Right renal cortex interstitium (tissue), 3 donors: ENCODE data around the gene C11orf97. TPM values are rescaled to one million over a fixed set of nuclear protein-coding genes. Genes with fewer than 3 reads are reported as not detected.

Experiments used
- DNase-seq, 3 donors: peaks; one replicate each; pipeline ENCODE4 v3.0.0-alpha.2; 2013; ENCODE audit warnings: low read depth in 3 of 3, low spot score in 2 of 3
- polyA plus RNA-seq, 3 donors: library from polyadenylated mRNA; unstranded; fragments of 120-200 nt; gene quantifications; one replicate each; pipeline ENCODE4 v1.2.1, GENCODE V29; 2013; ENCODE audit not compliant: insufficient read length in 3 of 3

The C11orf97 gene
- polyA plus RNA-seq, 3 donors = 0.25 to 0.39 (median 0.29) TPM

DNA sequence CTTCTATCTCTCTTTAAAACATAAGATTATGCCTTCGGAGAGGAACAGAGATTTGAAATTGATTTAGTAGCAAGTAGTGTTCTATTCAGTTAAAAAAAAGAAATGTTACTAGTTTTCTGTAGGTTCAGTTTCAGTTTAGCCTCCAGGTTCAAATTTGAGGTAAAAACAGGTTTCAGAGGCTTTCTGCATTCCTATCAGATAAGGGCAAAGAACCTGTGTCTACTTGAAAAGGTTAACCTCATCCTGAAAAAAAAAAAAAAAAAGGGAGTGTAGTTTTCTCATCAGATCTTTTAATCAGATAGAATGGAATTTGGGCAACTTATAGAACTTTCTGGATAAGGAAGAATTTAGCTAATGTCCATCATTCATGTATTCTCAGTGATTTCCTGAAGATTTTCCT is 12.1 kb downstream of the C11orf97 start:
- no peak for DNase-seq

DNA sequence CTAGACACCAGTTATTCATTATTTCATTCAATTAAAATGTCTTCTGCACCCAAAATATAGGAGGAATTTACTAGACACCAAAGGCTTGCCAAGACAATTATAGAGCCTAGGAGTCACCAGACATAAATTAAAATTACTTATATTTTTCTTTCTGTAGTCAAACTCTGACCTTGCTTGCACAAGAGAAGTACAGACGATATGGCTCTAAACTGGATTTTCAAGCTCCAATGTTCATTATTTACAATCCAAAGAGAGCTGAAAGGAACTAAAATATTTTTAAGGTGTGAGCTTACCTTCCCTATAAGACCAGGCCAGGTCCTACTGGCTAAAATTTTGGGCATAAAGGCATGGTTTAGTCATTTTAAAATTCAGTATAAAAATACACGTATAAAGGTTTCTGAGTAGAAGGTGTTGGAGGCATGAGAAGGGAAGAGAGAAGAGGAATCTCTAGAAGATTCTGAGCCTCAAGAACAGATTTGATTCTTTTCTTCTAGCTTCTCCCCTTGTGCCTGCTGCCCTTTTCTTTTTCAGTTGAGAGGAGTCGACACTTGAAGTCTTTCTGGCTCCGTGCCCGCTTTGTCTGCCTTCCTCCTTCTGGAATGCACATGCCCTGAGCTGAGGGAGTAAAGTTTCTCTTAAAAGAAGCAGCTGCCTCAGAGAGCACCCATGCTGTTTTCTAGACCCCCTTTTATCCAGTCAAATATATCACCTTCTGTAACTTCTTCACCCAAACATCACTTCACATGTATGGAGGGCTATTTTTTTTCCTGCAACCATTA is 13.5 kb downstream of the C11orf97 start:
- no peak for DNase-seq

DNA sequence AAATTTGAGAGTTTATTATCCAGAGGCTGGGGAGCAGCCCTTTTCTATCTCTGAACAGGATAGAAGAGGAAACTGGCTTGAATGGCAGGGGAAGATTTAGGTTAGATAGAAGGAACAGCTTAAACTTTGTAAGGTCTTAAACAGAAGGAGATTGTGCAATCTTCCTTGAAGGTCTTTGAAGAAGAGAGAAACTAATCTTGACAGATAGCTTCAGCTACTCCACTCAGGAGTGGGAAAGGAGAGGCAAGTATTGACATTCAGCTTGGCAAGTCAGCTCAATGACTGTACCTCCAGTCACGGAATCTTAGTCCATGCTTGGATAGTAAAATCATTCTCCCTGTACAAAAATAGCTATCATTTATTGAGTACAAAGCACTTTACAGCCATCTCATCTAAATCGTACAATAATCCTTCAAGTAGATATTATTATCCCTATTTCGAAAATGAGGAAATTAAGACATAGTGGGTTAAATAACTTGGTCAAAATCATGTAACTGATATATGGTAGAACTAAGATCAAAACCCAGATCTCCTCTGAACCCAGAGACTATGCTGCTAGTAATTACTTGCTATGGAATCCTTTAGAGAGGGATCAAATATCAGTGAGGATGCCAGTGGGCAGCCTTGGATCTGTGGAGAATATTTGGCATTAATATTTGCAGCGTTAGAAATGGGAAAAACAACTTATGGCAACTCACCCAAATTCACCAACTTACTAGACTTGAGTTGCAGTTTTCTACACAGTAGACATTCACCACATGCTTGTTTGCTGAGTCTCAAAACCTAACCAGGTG is 14.6 kb downstream of the C11orf97 start:
- no peak for DNase-seq

DNA sequence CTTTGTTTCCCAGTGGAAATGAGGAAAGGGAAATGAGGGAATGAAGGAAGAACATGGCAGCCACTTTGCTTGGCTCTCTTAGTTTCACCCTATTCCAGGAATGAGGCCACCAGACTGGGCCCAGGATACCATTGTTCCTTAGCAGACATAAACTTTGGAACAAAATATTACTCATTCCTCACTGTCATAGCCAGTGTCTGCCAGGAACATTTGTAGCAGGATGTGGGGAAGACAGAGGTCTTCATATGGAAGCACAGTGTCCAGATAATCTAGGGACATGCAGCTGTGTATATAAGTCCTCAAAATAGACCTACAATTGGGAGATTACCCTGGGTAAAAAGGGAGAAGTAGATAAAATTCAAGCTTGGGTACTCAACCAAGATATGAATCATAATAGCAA is 16.3 kb downstream of the C11orf97 start:
- no peak for DNase-seq

DNA sequence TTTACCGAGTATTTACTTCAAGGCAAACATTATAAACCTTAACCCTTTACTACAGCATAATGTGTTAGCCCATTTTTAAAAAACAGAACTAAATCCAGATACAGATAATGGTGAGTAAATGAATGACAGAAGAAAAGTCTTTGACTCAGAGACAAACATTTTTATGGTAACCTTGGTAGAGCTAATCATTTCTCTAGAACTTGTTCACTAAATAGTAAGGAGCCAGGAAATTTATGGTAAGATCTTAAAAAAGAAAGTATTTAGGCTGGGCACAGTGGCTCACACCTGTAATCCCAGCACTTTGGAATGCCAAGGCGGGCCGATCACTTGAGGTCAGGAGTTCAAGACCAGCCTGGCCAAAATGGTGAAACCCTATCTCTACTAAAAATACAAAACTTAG is 19.9 kb downstream of the C11orf97 start:
- no peak for DNase-seq

DNA sequence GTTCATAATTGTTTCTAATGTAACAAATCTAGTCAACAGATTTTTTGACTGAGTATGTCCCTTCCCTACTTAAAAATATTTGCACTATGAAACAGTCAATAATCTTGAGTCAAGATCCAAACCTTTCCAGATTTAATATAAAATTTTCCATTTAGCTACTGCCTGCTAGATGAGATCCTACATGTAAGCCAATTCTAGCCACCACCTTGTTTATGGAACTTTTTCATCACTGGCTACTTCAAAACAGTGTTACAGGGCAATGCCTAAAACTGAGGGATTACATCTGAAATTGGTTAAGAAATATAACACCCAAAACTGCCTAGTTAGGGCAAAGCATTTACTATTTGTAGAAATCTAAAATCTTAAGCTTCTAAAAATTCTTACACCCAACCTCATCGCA is 20.9 kb downstream of the C11orf97 start:
- no peak for DNase-seq

DNA sequence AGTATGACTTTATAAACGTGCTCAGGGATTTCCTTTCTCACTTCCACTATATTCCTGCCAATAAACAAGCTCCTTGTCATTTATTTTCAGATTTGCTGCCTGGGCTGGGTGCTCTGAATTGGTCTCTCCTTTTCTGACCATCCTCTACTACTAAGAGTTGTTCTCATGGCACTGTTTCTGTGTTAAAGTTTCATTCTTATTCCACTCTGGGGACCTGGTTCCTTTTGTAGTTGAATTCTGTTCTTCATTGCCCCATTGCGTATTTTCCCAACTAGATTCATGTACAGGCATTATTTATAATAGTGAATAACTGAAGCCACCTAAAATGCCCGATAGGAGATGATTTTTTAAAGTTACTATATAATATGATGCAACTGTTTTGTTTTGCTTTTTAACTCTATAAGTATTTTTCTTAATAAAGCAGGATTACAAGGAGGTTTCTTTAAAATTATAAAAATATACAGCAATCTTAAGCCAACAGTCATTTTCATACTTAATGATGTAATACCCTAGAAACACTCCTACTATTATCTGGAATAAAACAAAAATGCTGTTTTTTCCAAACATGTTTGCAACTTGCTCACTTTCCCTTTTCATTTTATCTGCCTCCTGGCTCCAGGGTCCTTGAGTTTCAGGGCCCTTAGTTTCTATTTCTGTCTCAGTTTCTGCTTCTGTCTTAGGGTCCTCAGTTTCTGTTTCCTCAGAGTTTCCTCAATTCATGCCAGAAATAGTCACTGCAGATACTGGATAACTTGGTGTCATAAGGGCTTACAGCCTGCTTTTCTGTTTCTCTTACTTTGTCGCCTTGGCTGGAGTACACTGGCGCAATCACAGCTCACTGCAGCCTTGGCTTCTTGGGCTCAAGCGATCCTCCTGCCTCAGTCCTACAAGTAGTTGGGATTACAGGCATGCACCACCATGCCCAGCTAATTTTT is 21.7 kb downstream of the C11orf97 start:
- no peak for DNase-seq

DNA sequence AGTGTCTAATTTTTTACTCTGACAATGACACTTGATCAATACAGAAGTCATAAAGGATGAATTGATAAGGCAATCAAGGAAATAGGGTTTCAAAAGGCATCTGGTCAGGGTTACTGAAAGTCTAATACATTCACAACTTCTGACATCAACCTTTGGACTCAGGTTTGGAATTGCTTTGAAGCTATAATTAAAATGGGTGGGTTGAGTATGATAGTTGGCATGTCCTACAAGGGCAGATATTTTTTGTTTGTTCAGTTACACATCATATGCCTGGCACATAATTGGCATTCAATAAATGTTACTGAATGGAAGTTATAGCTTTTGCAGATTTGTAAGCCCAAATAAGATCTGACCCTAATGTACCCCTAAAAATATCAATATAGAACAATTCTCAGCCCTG is 24.1 kb downstream of the C11orf97 start:
- DNase-seq = no peak

DNA sequence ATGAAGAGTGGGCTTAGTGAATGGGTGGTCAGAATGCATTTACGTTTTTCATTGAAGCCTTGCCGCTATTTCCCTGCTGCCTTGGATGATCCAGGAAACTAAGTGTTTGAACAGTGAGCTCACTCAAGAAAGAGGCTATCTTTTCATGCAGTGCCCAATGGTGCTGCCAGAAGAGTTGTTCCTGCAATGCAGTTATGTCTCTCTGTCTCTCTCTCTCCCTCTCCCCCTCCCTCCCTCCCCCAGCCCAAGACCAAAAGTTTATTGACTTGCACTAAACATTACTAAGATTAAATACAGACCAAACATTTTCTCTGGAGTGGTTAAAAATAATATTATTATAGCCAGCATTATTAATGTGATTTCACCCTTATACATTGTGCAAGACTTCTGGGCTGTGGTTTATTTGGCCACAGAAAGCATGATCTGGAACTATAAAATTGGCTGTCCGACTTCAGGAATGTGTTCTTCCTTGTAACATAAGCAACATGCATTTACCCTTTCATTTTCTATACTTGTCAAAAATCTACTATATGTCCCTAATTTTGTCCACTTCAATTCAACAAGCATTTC is 24.9 kb downstream of the C11orf97 start:
- DNase-seq = no peak

DNA sequence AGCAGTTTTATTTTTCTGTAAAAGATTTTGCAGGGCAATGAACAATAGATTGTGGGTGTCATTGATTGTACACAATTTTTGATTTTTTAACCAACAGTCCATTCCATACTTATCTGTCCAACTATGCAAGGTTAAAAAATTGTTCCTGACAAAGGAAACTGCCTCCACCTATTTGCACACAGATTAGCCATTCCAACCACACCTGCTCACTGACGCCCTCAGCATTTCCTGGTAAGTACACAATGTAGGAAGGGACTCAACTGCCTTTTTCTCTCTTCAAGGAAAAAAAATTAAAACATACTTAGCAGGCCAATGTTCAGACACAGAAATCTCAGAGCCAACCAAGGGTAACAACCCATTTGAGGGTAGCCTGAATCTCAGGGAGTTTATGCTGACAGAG is 27.2 kb downstream of the C11orf97 start:
- no peak for DNase-seq

DNA sequence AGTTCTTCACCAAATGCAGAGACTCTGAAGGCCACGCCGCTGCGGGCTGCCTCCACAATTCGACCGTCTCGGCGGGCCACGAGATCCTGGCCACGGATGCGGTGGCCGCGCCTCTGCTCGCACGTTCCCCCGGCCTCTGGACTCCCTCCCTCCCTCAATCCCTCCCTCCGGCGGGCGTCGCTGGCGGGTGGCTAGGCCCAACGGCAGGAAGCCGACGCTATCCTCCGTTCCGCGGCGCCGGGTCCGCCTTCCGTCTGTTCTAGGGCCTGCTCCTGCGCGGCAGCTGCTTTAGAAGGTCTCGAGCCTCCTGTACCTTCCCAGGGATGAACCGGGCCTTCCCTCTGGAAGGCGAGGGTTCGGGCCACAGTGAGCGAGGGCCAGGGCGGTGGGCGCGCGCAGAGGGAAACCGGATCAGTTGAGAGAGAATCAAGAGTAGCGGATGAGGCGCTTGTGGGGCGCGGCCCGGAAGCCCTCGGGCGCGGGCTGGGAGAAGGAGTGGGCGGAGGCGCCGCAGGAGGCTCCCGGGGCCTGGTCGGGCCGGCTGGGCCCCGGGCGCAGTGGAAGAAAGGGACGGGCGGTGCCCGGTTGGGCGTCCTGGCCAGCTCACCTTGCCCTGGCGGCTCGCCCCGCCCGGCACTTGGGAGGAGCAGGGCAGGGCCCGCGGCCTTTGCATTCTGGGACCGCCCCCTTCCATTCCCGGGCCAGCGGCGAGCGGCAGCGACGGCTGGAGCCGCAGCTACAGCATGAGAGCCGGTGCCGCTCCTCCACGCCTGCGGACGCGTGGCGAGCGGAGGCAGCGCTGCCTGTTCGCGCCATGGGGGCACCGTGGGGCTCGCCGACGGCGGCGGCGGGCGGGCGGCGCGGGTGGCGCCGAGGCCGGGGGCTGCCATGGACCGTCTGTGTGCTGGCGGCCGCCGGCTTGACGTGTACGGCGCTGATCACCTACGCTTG is 31.7 kb downstream of the C11orf97 start, which contains the start of gene FUT4:
TSS of gene FUT4 (plus strand) at position 227 of the 951 bp plus-strand sequence. CDS start at position 440, 213 bp downstream.
- peak; percentile 56 to 74 (median 64) for DNase-seq

DNA sequence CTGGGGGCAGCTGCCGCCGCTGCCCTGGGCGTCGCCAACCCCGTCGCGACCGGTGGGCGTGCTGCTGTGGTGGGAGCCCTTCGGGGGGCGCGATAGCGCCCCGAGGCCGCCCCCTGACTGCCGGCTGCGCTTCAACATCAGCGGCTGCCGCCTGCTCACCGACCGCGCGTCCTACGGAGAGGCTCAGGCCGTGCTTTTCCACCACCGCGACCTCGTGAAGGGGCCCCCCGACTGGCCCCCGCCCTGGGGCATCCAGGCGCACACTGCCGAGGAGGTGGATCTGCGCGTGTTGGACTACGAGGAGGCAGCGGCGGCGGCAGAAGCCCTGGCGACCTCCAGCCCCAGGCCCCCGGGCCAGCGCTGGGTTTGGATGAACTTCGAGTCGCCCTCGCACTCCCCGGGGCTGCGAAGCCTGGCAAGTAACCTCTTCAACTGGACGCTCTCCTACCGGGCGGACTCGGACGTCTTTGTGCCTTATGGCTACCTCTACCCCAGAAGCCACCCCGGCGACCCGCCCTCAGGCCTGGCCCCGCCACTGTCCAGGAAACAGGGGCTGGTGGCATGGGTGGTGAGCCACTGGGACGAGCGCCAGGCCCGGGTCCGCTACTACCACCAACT is 32.5 kb downstream of the C11orf97 start:
- DNase-seq = no peak

DNA sequence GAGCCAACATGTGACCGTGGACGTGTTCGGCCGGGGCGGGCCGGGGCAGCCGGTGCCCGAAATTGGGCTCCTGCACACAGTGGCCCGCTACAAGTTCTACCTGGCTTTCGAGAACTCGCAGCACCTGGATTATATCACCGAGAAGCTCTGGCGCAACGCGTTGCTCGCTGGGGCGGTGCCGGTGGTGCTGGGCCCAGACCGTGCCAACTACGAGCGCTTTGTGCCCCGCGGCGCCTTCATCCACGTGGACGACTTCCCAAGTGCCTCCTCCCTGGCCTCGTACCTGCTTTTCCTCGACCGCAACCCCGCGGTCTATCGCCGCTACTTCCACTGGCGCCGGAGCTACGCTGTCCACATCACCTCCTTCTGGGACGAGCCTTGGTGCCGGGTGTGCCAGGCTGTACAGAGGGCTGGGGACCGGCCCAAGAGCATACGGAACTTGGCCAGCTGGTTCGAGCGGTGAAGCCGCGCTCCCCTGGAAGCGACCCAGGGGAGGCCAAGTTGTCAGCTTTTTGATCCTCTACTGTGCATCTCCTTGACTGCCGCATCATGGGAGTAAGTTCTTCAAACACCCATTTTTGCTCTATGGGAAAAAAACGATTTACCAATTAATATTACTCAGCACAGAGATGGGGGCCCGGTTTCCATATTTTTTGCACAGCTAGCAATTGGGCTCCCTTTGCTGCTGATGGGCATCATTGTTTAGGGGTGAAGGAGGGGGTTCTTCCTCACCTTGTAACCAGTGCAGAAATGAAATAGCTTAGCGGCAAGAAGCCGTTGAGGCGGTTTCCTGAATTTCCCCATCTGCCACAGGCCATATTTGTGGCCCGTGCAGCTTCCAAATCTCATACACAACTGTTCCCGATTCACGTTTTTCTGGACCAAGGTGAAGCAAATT is 33.3 kb downstream of the C11orf97 start:
- DNase-seq = no peak

DNA sequence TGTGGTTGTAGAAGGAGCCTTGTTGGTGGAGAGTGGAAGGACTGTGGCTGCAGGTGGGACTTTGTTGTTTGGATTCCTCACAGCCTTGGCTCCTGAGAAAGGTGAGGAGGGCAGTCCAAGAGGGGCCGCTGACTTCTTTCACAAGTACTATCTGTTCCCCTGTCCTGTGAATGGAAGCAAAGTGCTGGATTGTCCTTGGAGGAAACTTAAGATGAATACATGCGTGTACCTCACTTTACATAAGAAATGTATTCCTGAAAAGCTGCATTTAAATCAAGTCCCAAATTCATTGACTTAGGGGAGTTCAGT is 33.9 kb downstream of the C11orf97 start:
- no peak for DNase-seq

DNA sequence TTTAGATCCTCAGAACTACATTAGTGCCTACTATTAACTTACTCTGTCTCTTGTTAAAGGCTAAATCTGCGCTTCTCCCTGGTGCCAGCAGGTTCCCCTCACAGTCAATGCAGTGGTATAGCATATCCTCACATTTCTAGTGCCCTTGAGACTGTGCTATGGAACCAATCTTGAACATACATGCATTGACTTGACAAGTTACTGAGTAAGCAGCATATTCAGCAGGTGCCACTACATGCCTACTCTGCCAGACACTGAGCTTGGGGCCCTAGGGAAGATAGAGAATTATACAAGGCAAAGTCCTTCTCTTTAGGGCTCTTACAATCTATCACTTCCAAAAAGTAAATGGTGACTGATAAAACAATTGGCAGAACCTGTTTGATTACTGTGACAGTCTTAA is 34.6 kb downstream of the C11orf97 start:
- no peak for DNase-seq

DNA sequence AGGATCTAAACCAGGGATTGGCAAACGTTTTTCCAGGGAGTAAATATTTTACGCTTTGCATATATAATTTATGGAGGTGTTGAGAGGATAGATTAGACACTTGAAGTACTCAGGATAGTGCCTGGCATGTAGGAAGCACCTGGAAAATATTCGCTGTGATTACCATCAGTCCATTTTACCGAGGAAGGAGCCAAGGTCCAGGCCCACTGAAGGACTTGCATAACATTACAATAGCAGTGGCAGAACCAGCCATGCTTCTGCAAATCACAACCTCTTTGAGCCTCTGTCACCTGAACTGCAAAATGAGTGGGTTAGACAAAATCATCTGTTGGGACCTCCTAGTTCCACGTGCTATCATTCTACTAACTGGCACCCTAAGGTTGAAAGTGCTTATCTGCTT is 36.9 kb downstream of the C11orf97 start:
- DNase-seq = no peak

DNA sequence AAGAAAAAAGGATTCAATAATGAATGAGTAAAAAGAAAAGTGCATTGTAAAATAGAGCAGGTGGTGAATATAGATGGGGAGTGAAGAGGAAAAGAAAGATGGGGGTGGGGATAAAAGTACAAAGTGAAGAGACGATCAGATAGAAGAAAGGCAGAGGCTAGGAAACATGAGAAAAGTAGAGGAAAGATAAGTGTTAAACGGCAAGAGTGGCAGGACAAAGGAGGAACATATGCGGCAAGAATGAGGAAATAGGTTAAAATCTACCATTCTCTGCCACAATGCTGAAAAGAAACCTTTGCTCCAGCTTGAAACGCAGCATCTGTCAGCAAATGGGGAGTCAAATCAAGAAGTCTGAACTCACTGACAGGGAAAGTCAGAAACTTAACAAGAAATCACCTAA is 38.3 kb downstream of the C11orf97 start:
- DNase-seq = no peak

DNA sequence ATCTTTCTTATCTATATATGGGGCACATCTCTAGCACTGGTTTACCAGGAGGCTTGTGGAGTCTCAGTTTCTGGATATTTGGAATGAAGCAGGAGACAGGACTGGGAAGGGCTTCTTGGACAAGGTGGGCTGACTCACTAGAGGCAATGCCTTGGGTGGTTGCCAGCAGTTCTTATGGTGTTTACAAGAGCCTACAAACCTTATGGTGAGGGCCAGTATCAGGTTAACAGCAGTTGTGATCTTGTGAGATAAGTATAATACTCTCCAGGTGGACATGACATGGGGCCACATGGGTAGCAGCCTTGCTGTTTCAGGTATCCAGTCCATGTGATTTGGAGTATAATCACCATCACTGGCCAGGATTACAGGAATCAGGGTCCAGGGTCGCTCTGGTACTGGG is 41.7 kb downstream of the C11orf97 start:
- no peak for DNase-seq
